K562 treated with DMSO at 1 percent for 24 hours (cell line): ENCODE measurements around the gene TFAP2D. TPM values are rescaled to one million over a fixed set of nuclear protein-coding genes. Genes with fewer than 3 reads are reported as not detected.

ENCODE experiments used
- total RNA-seq: library from RNA; unstranded; fragments of 300-600 nt; gene quantifications from 2 replicates; pipeline ENCODE4 v1.2.3, GENCODE V29; 2022; ENCODE audit warnings: low read depth; ENCODE audit not compliant: insufficient read depth

The TFAP2D gene
- not detected in 2 replicates for total RNA-seq

GRCh38 chr6:50713226-50713625 is at the start of gene TFAP2D:
Gene TFAP2D (plus strand): TSS chr6:50713526. CDS start chr6:50714056, 530 bp downstream.

GRCh38 chr6:50818673-50819072 is 105.3 kb downstream of the TFAP2D start, which contains the start of gene TFAP2B:
Gene TFAP2B (plus strand): TSS chr6:50818871. CDS start chr6:50818892, 21 bp downstream.

Other genes with a start within 250 kb of the TFAP2D start
- gene TFAP2B, start 105.3 kb downstream of the TFAP2D start, total RNA-seq = not detected in 2 replicates